HepG2 (cell line): ENCODE measurements around the gene SFRP4.

Source experiments
- ARNTL ChIP-seq: sonication (generic); formaldehyde crosslinking; IDR thresholded peaks from 2 replicates; pipeline ENCODE4 v1.4.0; 2020; ENCODE audit warnings: mild to moderate bottlenecking, missing genetic modification reagents
- CTCF ChIP-seq: sonication (generic); formaldehyde crosslinking; IDR thresholded peaks from 2 replicates; pipeline ENCODE4 v1.5.0; 2020; ENCODE audit warnings: mild to moderate bottlenecking, missing genetic modification reagents, moderate library complexity
- EP300 ChIP-seq, 3 experiments: sonication (generic) in 1 of 3; formaldehyde crosslinking in 1 of 3; IDR thresholded peaks; 2 replicates each; pipeline versions ENCODE4 v1.5.1 to v1.6.1; 2011 to 2020; ENCODE audit warnings: low read depth in 2 of 3, low read length in 2 of 3, borderline replicate concordance in 1 of 3, improper control_type of control experiment in 1 of 3, mild to moderate bottlenecking in 1 of 3, missing genetic modification reagents in 1 of 3, moderate library complexity in 1 of 3
- FOSL1 ChIP-seq: sonication (generic); formaldehyde crosslinking; IDR thresholded peaks from 2 replicates; pipeline ENCODE4 v1.9.0; 2021; ENCODE audit warnings: missing genetic modification reagents, borderline replicate concordance
- HDAC2 ChIP-seq: sonication (generic); formaldehyde crosslinking; IDR thresholded peaks from 2 replicates; pipeline ENCODE4 v1.4.0; 2020; ENCODE audit warnings: missing genetic modification reagents
- KIAA2018 ChIP-seq: sonication (generic); formaldehyde crosslinking; IDR thresholded peaks from 2 replicates; pipeline ENCODE4 v1.5.0; 2020; ENCODE audit warnings: mild to moderate bottlenecking, missing genetic modification reagents, borderline replicate concordance
- MAFK ChIP-seq, 2 experiments: IDR thresholded peaks in 1 of 2; conservative IDR thresholded peaks in 1 of 2; 2 replicates each; pipeline ENCODE4 v1.6.1; 2011; ENCODE audit warnings: improper control_type of control experiment in 2 of 2, low read length in 2 of 2
- PHF5A ChIP-seq: IDR thresholded peaks from one replicate; pipeline ENCODE4 v1.6.1; 2018; ENCODE audit warnings: low read depth, missing genetic modification reagents; ENCODE audit not compliant: unreplicated experiment
- RXRA ChIP-seq: sonication (generic); formaldehyde crosslinking; IDR thresholded peaks from 2 replicates; pipeline ENCODE4 v1.5.1; 2020; ENCODE audit warnings: missing genetic modification reagents
- ZSCAN20 ChIP-seq: sonication (generic); formaldehyde crosslinking; IDR thresholded peaks from 2 replicates; pipeline ENCODE4 v1.4.0; 2020; ENCODE audit warnings: missing genetic modification reagents, mild to moderate bottlenecking, borderline replicate concordance
- TF ChIP-seq, protein P1 (sequence below): sonication (generic); formaldehyde crosslinking; IDR thresholded peaks from 2 replicates; pipeline ENCODE4 v1.4.0; 2020; ENCODE audit warnings: mild to moderate bottlenecking, missing genetic modification reagents

DNA sequence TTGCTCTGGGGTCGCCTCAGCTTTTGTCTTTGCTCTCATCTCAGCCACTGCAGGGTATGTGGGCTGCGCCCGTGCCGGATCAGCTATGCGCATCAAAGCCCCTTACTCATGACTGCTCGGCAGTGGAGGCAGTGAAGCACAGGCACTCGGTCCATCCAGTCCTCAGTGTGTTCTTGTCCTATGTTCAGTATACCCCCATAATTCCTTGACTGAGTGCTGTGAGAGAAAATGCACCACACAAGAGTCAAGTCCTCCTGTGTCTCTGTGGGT, 31.3 kb upstream of the SFRP4 start:
- TF ChIP-seq KIAA2018 (CRISPR knock-in tag) (no peak), RXRA (no peak), FOSL1 (CRISPR knock-in tag) (no peak), HDAC2 (CRISPR knock-in tag) (no peak), ARNTL (CRISPR knock-in tag) (no peak), PHF5A (no peak), MAFK (conservative IDR thresholded peaks at IDR 0.05 in 1 of 2, IDR thresholded peaks at IDR 0.05 in 1 of 2; ENCODE audit: low read length in 2 of 2) (no peak), CTCF (CRISPR knock-in tag) (no peak), ZSCAN20 (no peak), EP300 (IDR thresholded peaks at IDR 0.05; ENCODE audit: low read depth in 2 of 2, low read length in 2 of 2) (no peak), EP300 (CRISPR knock-in tag; IDR thresholded peaks at IDR 0.05; ENCODE audit: borderline replicate concordance) (no peak)
- TF ChIP-seq, protein P1, sequence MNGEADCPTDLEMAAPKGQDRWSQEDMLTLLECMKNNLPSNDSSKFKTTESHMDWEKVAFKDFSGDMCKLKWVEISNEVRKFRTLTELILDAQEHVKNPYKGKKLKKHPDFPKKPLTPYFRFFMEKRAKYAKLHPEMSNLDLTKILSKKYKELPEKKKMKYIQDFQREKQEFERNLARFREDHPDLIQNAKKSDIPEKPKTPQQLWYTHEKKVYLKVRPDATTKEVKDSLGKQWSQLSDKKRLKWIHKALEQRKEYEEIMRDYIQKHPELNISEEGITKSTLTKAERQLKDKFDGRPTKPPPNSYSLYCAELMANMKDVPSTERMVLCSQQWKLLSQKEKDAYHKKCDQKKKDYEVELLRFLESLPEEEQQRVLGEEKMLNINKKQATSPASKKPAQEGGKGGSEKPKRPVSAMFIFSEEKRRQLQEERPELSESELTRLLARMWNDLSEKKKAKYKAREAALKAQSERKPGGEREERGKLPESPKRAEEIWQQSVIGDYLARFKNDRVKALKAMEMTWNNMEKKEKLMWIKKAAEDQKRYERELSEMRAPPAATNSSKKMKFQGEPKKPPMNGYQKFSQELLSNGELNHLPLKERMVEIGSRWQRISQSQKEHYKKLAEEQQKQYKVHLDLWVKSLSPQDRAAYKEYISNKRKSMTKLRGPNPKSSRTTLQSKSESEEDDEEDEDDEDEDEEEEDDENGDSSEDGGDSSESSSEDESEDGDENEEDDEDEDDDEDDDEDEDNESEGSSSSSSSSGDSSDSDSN (CRISPR knock-in tag): no peak
